Measurements from ENCODE around the gene CENPM. TPM values are rescaled to one million over a fixed set of nuclear protein-coding genes. Genes with fewer than 3 reads are reported as not detected.

Gene CENPM, protein sequence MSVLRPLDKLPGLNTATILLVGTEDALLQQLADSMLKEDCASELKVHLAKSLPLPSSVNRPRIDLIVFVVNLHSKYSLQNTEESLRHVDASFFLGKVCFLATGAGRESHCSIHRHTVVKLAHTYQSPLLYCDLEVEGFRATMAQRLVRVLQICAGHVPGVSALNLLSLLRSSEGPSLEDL
- total RNA-seq = 0.52 TPM
- long read RNA-seq, partial matches to known transcripts = 0 of 2 reads
- long read RNA-seq, other reads (novel, unspliced or antisense) = 1 of 2 reads

- intact Hi-C loops (cut with micrococcal nuclease) = loop anchor here (5.0 kb wide), 1 partner anchor 125 kb away; no protein-coding TSS in a partner anchor
- peak; percentile 93 for DNase-seq
- ATAC-seq = peak; percentile 98
Observed at GRCh38 chr22:41946629-41947423, at the start of gene CENPM. TSS of gene CENPM (minus strand) at chr22:41947152. CDS start at chr22:41947076, 76 bp downstream.

DNA sequence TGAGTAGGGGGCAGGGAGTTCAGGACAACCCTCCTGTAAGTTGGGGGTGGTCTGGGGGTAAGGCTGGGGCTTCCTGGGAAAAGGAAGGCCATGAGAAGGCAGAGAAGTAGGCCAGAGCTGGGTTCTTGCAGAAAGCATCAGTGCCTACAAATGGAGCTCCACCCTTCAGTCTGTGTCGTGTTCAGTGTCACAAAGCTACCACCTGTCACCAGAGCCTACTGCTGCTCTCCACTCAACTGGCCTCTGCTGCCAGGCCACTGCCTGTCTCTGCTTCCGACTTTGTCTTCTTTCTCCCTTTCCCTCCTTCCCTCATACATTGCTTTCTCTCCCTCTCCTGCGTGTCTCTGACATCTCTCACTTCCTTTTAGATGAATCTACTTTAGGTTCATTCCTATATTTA lies 48.3 kb upstream of the CENPM start:
- intact Hi-C loops (cut with micrococcal nuclease) = no loop called here
- ATAC-seq (no peak), DNase-seq (no peak)

DNA sequence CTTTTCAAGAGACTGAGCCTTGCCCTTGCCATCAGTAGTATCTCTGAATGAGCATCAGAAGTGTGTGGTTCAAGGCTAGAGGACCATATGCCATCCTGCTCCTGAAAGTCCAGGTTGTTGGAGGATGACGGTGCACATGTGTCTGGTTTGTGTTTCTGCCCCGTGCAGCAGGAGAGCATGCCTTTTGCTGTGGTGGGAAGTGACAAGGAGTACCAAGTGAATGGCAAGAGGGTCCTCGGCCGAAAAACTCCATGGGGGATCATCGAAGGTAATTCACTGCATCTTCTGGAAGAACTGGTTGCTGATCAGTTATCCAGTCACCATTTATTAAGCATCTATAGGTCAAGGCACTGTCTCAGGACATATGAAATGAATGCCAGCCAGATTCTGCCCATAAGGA lies 45.5 kb upstream of the CENPM start:
- ATAC-seq = no peak
- DNase-seq = no peak
- intact Hi-C loops (cut with micrococcal nuclease) = no loop called here

GRCh38 chr22:41991111-41991510 lies 44.2 kb upstream of the CENPM start:
- no peak for ATAC-seq

DNA sequence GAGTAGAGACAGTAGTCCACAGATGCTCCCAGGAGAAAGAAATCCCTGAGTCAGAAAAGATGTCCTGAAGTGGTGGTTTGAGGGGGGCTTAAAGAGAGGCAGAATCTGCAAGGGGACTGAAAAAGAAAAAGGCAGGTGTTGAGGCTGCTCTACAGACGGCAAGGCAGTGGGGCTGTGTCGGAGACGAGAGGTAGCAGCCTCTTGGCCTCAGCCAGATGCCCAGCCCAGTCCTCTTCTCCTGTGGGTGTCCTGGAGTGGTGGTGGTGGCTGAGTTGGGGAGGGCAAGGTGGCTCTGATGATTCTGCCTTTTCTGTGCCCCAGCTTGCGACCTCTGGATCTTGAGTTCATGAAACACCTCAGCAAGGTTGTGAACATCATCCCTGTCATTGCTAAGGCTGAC lies 42.3 kb upstream of the CENPM start:
- intact Hi-C loops (cut with micrococcal nuclease) = no loop called here
- DNase-seq (no peak), ATAC-seq (no peak)

More at GRCh38 chr22:41991111-41991510, 44.2 kb upstream of the CENPM start:
- intact Hi-C loops (cut with micrococcal nuclease) = no loop called here
- DNase-seq = no peak

- no peak for ATAC-seq
- intact Hi-C loops (cut with micrococcal nuclease) = no loop called here
- no peak for DNase-seq
Observed at GRCh38 chr22:41987276-41987675, 40.3 kb upstream of the CENPM start.

GRCh38 chr22:41983513-41984405 lies 36.8 kb upstream of the CENPM start:
- intact Hi-C loops (cut with micrococcal nuclease) = no loop called here
- no peak for ATAC-seq
- DNase-seq = no peak

DNA sequence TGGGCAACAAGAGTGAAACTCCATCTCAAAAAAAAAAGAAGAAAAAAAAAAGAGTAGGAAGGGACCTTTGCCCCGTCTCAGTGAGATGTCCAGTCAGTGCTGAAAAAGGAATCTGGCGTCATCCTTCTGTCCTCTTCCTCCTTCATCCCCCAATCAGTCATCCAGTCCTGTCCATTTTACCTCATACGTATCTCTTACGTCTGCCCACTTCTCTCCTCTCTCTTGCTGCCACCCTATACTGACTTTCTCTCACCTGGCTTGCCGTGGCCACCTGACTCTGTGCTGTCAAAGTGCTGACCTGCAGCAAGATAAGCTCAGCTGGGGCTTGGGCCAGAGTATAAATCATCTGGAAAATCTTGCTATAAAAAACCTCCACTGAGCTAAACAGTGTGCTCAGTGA lies 35.9 kb upstream of the CENPM start:
- intact Hi-C loops (cut with micrococcal nuclease) = no loop called here
- no peak for ATAC-seq
- no peak for DNase-seq

DNA sequence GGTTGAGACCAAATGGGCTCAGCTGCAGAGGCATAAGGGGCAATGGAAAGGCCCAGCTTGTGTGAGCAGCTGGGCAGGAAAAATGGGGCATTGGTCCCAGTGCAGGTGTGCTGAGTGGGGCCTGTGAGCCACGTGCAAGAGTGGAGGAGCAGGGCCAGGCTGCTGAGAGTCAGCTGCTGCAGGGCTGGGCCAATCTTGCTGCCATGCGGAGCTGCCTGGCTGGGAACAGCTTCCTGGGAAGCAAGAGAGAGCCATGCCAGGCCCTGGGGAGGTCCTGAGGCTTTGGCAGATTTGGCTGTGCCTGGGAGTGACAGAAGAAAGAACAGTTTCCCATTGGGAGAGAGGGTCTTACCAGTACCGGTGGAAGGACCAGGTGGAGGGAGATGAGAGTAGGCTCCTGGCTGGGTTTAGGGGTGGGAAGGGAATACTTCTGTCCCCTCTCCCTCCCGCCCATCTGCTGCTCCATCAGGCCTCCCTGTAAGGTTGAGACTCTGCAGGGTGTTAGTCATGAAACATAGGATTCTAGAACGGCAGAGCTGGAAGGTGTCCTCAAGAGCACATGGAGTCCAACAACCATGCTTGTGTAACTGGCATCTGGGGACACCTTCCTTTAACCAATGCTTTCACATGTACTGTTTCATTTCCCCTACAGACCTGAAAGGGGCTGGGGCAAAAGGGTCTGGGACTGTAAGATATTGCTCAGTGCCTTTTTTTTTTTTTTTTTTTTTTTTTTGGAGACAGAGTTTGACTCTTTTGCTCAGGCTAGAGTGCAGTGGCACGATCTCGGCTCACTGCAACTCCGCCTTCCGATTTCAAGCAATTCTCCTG lies 32.7 kb upstream of the CENPM start:
- intact Hi-C loops (cut with micrococcal nuclease) = no loop called here
- ATAC-seq (no peak), DNase-seq (no peak)

DNA sequence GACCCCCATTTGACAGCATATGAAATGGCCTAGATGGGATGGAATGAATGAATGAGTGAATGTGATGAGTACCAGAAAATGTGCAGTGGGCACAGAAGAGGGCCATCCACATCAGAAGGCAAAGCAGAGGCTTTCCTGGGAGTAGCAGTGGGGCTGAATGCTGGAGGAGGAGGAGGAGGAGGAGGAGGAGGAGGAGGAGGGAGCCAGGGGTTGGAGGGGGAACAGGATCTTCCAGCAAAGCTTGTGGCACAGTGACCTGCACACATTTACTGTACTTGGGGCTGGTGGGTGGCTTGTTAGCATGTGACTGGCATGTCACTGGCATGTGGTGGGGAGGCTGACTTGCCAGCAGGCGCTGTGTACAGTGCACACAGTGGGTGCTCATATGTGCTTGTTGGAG lies 31.8 kb upstream of the CENPM start:
- DNase-seq (no peak), ATAC-seq (no peak)
- intact Hi-C loops (cut with micrococcal nuclease) = no loop called here

DNA sequence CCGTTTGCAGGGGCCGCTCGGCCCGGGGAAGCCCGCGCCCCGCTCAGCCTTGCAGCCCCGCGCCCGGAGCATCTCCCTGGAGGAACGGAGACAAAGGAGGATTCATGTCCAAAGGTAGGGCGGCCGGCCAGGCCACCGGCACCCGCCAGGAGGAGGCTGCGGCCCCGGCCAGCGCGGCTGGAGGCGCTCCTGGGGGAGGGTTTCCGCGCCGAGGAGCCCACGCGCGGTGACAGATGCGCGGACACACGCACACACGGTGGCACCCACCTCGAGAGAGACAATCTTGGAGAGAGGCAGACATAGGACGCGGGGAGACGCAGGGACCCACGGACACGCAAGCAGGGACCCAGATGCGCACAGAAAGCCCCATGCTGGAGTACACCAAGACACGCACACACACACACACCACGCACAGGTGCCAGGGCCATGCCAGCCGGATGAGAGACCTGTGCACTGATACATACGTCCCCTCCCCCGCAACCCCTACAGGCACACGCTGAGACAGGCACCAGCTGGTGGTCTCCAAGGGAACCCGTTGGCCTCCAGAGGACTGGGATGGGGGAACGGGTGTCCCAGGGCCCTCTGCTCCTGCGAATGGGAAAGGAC lies 30.1 kb upstream of the CENPM start:
- intact Hi-C loops (cut with micrococcal nuclease) = no loop called here
- ATAC-seq (no peak), DNase-seq (no peak)

DNA sequence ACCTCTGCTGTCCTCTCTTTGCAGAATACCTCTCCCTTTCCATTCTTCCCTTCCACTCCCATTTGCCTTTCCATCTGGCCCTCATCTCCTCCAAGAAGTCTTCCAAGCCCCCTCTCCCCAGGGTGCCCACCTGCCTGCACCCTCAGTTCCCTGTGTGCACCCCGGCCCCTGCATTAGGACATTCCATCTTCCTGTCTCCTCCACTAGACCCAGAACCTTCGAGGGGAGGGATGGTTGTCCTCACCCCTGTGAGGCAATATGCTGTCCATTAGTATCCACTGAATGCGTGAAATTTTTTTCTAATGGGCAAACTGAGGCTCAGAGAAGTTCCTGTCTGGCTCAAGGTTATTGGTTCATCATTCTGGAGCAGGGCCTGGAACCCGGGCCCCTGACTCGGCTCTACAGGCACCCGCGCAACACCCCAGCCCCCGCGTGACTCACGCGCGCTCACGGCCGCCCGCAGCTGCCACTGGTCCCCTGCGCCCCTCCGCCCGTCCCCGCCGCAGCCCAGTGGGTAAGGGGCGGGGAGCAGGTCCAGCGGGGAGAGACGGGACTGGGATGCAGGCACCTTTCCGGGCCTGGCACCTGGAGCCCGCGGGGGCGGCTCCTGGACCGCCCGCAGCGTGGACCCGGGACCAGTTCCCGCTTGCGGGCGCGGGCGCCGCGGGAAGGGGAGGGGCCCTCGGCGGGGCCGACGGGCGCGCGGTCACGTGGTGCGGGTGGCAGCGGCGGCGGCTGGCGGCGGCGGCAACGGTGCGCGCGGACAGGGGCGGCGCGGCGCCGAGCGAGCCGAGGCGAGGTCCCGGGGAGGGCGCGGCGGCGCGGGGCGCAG lies 29.3 kb upstream of the CENPM start:
- peak; percentile 52 for DNase-seq
- intact Hi-C loops (cut with micrococcal nuclease) = no loop called here
- ATAC-seq = peak; percentile 79

DNA sequence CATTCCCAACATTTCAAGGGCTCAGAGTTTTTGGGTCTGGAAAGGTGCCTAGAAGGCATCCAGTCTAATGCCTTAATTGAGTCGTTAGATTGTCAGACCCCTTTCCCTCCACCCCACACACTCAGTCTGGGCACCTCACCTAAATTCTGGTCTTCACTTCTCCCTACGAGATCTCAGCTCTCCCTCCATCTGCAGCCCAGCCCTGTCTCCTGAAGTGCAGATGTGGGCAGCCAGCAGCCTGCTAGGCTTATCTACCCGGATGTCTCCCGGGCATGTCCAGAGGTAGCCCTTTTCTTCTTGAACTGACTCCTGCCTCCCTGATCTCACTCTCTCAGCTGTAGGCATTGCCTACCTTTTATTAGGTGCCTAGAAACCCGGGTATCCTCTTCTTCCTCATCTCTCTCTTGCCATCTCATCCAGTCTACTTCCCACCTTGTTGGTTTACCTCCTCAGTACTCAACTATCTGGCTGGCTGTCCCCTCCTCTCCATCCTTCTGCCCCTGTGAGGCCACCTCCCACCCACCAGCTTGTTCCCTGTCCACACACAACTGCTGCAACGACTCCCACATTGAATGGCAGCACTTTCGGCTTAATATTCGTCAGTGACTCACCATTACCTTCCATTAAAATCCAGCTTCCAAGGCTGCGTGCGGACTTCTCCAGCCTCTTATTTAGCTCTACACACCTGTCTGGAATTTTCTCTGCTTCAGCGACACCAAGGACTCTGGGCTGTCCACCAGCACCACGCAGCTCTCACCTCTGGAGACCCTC lies 28.5 kb upstream of the CENPM start:
- ATAC-seq (no peak), DNase-seq (no peak)
- intact Hi-C loops (cut with micrococcal nuclease) = no loop called here

- DNase-seq = no peak
- no peak for ATAC-seq
- intact Hi-C loops (cut with micrococcal nuclease) = no loop called here
Observed at GRCh38 chr22:41974691-41975290, 27.8 kb upstream of the CENPM start.

DNA sequence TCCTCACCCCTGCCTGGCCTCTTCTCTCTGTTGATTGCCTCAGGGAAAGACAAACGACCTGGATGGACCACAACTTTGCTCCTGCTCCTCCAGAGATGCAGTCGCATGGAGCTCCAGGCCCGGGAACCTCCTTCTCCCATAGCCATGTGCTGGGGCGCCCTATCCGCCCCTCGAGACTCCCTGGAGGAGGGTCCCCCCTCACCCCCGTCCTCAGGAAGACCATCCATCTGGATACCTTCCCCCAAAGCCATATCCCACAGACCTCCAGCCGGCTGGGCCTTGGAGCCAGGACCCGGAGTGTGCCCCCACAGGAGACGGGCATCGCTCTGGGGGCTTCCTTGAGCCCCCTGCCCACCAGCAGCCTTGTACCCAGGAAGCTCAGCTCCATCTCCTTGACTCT lies 24.5 kb upstream of the CENPM start:
- intact Hi-C loops (cut with micrococcal nuclease) = no loop called here
- DNase-seq (no peak), ATAC-seq (no peak)

- DNase-seq (no peak), ATAC-seq (no peak)
- intact Hi-C loops (cut with micrococcal nuclease) = no loop called here
Observed at GRCh38 chr22:41970601-41971000, 23.6 kb upstream of the CENPM start.
